Measurements from ENCODE around the gene MLXIPL. TPM values are rescaled to one million over a fixed set of nuclear protein-coding genes. Genes with fewer than 3 reads are reported as not detected.

MLXIPL gene
- total RNA-seq, 1 donor from 2014 or later = not detected

DNA sequence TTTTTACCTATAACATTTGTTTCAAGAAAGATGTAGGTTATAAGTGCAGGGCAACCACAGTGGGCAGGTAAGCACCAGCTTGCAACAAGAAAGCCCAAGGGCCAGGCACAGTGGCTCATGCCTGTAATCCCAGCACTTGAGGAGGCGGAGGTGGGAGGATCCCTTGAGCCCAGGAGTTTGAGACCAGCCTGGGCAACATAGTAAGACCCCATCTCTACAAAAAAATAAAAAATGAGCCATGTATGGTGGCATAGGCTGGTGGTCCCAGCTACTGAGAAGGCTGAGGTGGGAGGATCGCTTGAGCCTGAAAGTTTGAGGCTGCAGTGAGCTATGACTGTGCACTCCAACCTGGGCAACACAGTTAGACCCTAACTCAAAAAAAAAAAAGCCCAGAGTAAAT lies 79.6 kb downstream of the MLXIPL start:
- Mint-ChIP-seq H3K4me3 (ENCODE audit: unreplicated experiment) (no peak overlapping the region), H3K27ac (ENCODE audit: unreplicated experiment) (no peak overlapping the region), H3K27me3 (ENCODE audit: low read depth) (no peaks in the 10 kb centered on the region), H3K36me3 (ENCODE audit: low read depth) (peaks cover 27% of the 10 kb centered on the region), H3K9me3 (ENCODE audit: low read depth) (no peaks in the 10 kb centered on the region), H3K4me1 (ENCODE audit: low read depth) (no peaks in the 10 kb centered on the region)
- no peak for DNase-seq (ENCODE audit: low spot score)
- no peak for TF ChIP-seq CTCF (IDR thresholded peaks at IDR 0.05)

Other genes starting within 250 kb of the MLXIPL start
- gene FZD9, start 190.7 kb downstream of the MLXIPL start, total RNA-seq = 2.2 to 4.5 TPM (median 4.3 TPM) in 3 replicates
- 64.9 to 74.9 TPM (median 65.5 TPM) in 3 replicates for gene BAZ1B, start 102.2 kb downstream of the MLXIPL start, total RNA-seq
- 35.7 to 40.2 TPM (median 39.7 TPM) in 3 replicates for gene BCL7B, start 66.8 kb downstream of the MLXIPL start, total RNA-seq
- 45.2 to 56.1 TPM (median 50.4 TPM) in 3 replicates for gene TBL2, start 45.9 kb downstream of the MLXIPL start, total RNA-seq
- gene VPS37D, start 43.3 kb upstream of the MLXIPL start, total RNA-seq = 4.9 to 6.6 TPM (median 6.2 TPM) in 3 replicates
- 9.5 to 15.2 TPM (median 10.2 TPM) in 3 replicates for gene DNAJC30, start 58.9 kb upstream of the MLXIPL start, total RNA-seq
- gene BUD23, start 59.1 kb upstream of the MLXIPL start, total RNA-seq = 39.2 to 43.4 TPM (median 42.6 TPM) in 3 replicates
- gene STX1A, start 95.1 kb upstream of the MLXIPL start, total RNA-seq = 19.1 to 33.5 TPM (median 20.9 TPM) in 3 replicates
- 11.2 to 15.3 TPM (median 15.0 TPM) in 3 replicates for gene ABHD11, start 114.3 kb upstream of the MLXIPL start, total RNA-seq
- gene CLDN3, start 145.7 kb upstream of the MLXIPL start, total RNA-seq = 0.32 TPM in 1 of 3 replicates, not detected in the others
- 0.35 to 0.80 TPM (median 0.51 TPM) in 3 replicates for gene CLDN4, start 206.5 kb upstream of the MLXIPL start, total RNA-seq
- gene METTL27, start 218.0 kb upstream of the MLXIPL start, total RNA-seq = 0.51 to 1.7 TPM (median 0.99 TPM) in 3 replicates
- 0.25 TPM in 1 of 3 replicates, not detected in the others for gene TMEM270, start 236.6 kb upstream of the MLXIPL start, total RNA-seq

Data from chondrocyte (in vitro differentiated cells).